NCI-H82 treated with DMSO at 0.1 percent for 48 hours (cell line): Measurements from ENCODE around the gene SNRPB2.
A peak's percentile ranks its signal among the peaks of the same experiment; 100 is the strongest.

Source experiments
- DNase-seq: peaks from one replicate; lab custom pipeline; 2025; ENCODE audit not compliant: unreplicated experiment; lab: John Stamatoyannopoulos, UW

The SNRPB2 gene

GRCh38 chr20:16729565-16730460, at the start of gene SNRPB2:
SNRPB2 (plus strand) TSS chr20:16730026; CDS start chr20:16731703, 1,677 bp downstream.
- peak; percentile 79 for DNase-seq

- no peak for DNase-seq
Observed at GRCh38 chr20:16684416-16684815, 45.4 kb upstream of the SNRPB2 start.

- DNase-seq = no peak
Observed at GRCh38 chr20:16689906-16690305, 39.9 kb upstream of the SNRPB2 start.

GRCh38 chr20:16691381-16691780, 38.4 kb upstream of the SNRPB2 start:
- no peak for DNase-seq

- DNase-seq = no peak
Observed at GRCh38 chr20:16692009-16692408, 37.8 kb upstream of the SNRPB2 start.

- no peak for DNase-seq
Observed at GRCh38 chr20:16692442-16692841, 37.4 kb upstream of the SNRPB2 start.

- DNase-seq = no peak
Observed at GRCh38 chr20:16693278-16693677, 36.5 kb upstream of the SNRPB2 start.

GRCh38 chr20:16694161-16694560, 35.7 kb upstream of the SNRPB2 start:
- no peak for DNase-seq

GRCh38 chr20:16695628-16696027, 34.2 kb upstream of the SNRPB2 start:
- no peak for DNase-seq

- peak; percentile 32 for DNase-seq
Observed at GRCh38 chr20:16699293-16699692, 30.5 kb upstream of the SNRPB2 start.

- no peak for DNase-seq
Observed at GRCh38 chr20:16701296-16701695, 28.5 kb upstream of the SNRPB2 start.

GRCh38 chr20:16703570-16703969, 26.3 kb upstream of the SNRPB2 start:
- DNase-seq = no peak

GRCh38 chr20:16707674-16708073, 22.2 kb upstream of the SNRPB2 start:
- no peak for DNase-seq

GRCh38 chr20:16708602-16709001, 21.2 kb upstream of the SNRPB2 start:
- DNase-seq = no peak

GRCh38 chr20:16709017-16709416, 20.8 kb upstream of the SNRPB2 start:
- DNase-seq = no peak

GRCh38 chr20:16710781-16711180, 19.0 kb upstream of the SNRPB2 start:
- DNase-seq = no peak

GRCh38 chr20:16711661-16712258, 18.1 kb upstream of the SNRPB2 start:
- DNase-seq = no peak

- no peak for DNase-seq
Observed at GRCh38 chr20:16712511-16712947, 17.3 kb upstream of the SNRPB2 start.

GRCh38 chr20:16713066-16713465, 16.8 kb upstream of the SNRPB2 start:
- no peak for DNase-seq

GRCh38 chr20:16714242-16714641, 15.6 kb upstream of the SNRPB2 start:
- no peak for DNase-seq

GRCh38 chr20:16714751-16715150, 15.1 kb upstream of the SNRPB2 start:
- DNase-seq = no peak

- no peak for DNase-seq
Observed at GRCh38 chr20:16719421-16719820, 10.4 kb upstream of the SNRPB2 start.
